Trophoblast cell (in vitro differentiated cells and primary cell): ENCODE results near the gene PTPRN2.
"Not testable (repeated sequence)": the region's sequence is repeated elsewhere in the genome, so short reads cannot be mapped to it uniquely, and the experiment has no call there.

Experiments used
- DNase-seq, 2 donors: peaks; one replicate each; pipeline ENCODE4 v3.0.0-alpha.2; 2016
- H2AFZ ChIP-seq: 2 replicates; pipeline ENCODE4 v1.6.1; 2013; ENCODE audit warnings: low read length, moderate library complexity, mild to moderate bottlenecking; ENCODE audit not compliant: insufficient read depth, poor library complexity
- H2AK5ac ChIP-seq: 2 replicates; pipeline ENCODE4 v1.6.1; 2013; ENCODE audit warnings: mild to moderate bottlenecking, low read length
- H2BK120ac ChIP-seq: 2 replicates; pipeline ENCODE4 v1.6.1; 2013; ENCODE audit warnings: low read length, mild to moderate bottlenecking, moderate library complexity; ENCODE audit not compliant: insufficient read depth, poor library complexity
- H2BK12ac ChIP-seq: 2 replicates; pipeline ENCODE4 v1.6.1; 2013; ENCODE audit warnings: mild to moderate bottlenecking, low read length, moderate library complexity
- H2BK5ac ChIP-seq: 2 replicates; pipeline ENCODE4 v1.6.1; 2013; ENCODE audit warnings: low read length, low read depth, moderate library complexity, mild to moderate bottlenecking; ENCODE audit not compliant: poor library complexity
- H3K14ac ChIP-seq: 2 replicates; pipeline ENCODE4 v1.6.1; 2013; ENCODE audit warnings: mild to moderate bottlenecking, low read length
- H3K18ac ChIP-seq: 2 replicates; pipeline ENCODE4 v1.6.1; 2013; ENCODE audit warnings: mild to moderate bottlenecking, low read length
- H3K23ac ChIP-seq: 2 replicates; pipeline ENCODE4 v1.6.1; 2013; ENCODE audit warnings: low read length
- H3K27ac ChIP-seq: 2 replicates; pipeline ENCODE4 v1.5.1; 2013; ENCODE audit warnings: low read depth, mild to moderate bottlenecking, inconsistent platforms, low read length, moderate library complexity
- H3K27me3 ChIP-seq: 2 replicates; pipeline ENCODE4 v1.6.1; 2013; ENCODE audit warnings: inconsistent platforms, mild to moderate bottlenecking, low read length, moderate library complexity; ENCODE audit not compliant: insufficient read depth
- H3K36me3 ChIP-seq, 2 experiments: 1 replicate in 1 of 2; 2 replicates in 1 of 2; pipeline ENCODE4 v1.6.1; 2013; ENCODE audit warnings: low read length in 2 of 2, mild to moderate bottlenecking in 2 of 2, moderate library complexity in 1 of 2; ENCODE audit not compliant: insufficient read depth in 2 of 2, control insufficient read depth in 1 of 2
- H3K4ac ChIP-seq: 2 replicates; pipeline ENCODE4 v1.6.1; 2013; ENCODE audit warnings: low read depth, mild to moderate bottlenecking, low read length, moderate library complexity
- H3K4me1 ChIP-seq, 2 experiments: 1 replicate in 1 of 2; 2 replicates in 1 of 2; pipeline ENCODE4 v1.6.1; 2013; ENCODE audit warnings: low read length in 2 of 2, mild to moderate bottlenecking in 2 of 2, moderate library complexity in 1 of 2; ENCODE audit not compliant: insufficient read depth in 2 of 2, control insufficient read depth in 1 of 2
- H3K4me2 ChIP-seq: 2 replicates; pipeline ENCODE4 v1.6.1; 2013; ENCODE audit warnings: inconsistent platforms, mild to moderate bottlenecking, low read length, moderate library complexity
- H3K4me3 ChIP-seq: 2 replicates; pipeline ENCODE4 v1.5.1; 2013; ENCODE audit warnings: mild to moderate bottlenecking, low read depth, low read length, inconsistent platforms
- H3K79me1 ChIP-seq: one replicate; pipeline ENCODE4 v1.6.1; 2013; ENCODE audit warnings: low read length
- H3K79me2 ChIP-seq: 2 replicates; pipeline ENCODE4 v1.6.1; 2013; ENCODE audit warnings: low read length, mild to moderate bottlenecking; ENCODE audit not compliant: control insufficient read depth, insufficient read depth, poor library complexity
- H3K9ac ChIP-seq: 2 replicates; pipeline ENCODE4 v1.6.1; 2013; ENCODE audit warnings: mild to moderate bottlenecking, low read length
- H3K9me3 ChIP-seq: 2 replicates; pipeline ENCODE4 v1.6.1; 2013; ENCODE audit warnings: low read depth, mild to moderate bottlenecking, control low read depth, inconsistent platforms, low read length; ENCODE audit not compliant: insufficient read depth
- H4K12ac ChIP-seq: 2 replicates; pipeline ENCODE4 v1.6.1; 2013; ENCODE audit warnings: low read depth, mild to moderate bottlenecking, low read length, moderate library complexity
- H4K8ac ChIP-seq: 2 replicates; pipeline ENCODE4 v1.6.1; 2013; ENCODE audit warnings: low read depth, mild to moderate bottlenecking, low read length, moderate library complexity
- H4K91ac ChIP-seq: one replicate; pipeline ENCODE4 v1.6.1; 2013; ENCODE audit warnings: low read depth, mild to moderate bottlenecking, low read length, moderate library complexity
- WGBS: extraction: QIAGEN DNeasy Blood & Tissue Kit; methylation state at CpG from one replicate; pipeline ENCODE4 v1.1.7; 2013; ENCODE audit warnings: missing lambda C conversion rate; ENCODE audit not compliant: insufficient read length, insufficient coverage; ENCODE audit errors: extremely low coverage; 5-methylcytosine and 5-hydroxymethylcytosine counted together

The PTPRN2 gene

GRCh38 chr7:157937406-157937805 is 650.2 kb downstream of the PTPRN2 start:
- no peak overlapping the region for H3K23ac ChIP-seq
- no peak overlapping the region for H4K8ac ChIP-seq
- H3K18ac ChIP-seq: no peak overlapping the region
- no peaks in the 10 kb centered on the region for H3K4me1 ChIP-seq
- H3K4me3 ChIP-seq: no peak overlapping the region
- no peak overlapping the region for H2AK5ac ChIP-seq
- H3K79me2 ChIP-seq: no peaks in the 10 kb centered on the region
- no peak for DNase-seq
- no peak overlapping the region for H3K9ac ChIP-seq
- H3K4me2 ChIP-seq: no peak overlapping the region
- no peak overlapping the region for H2BK5ac ChIP-seq
- no peaks in the 10 kb centered on the region for H3K27me3 ChIP-seq
- no peak overlapping the region for H3K14ac ChIP-seq
- H3K4ac ChIP-seq: no peak overlapping the region
- H3K27ac ChIP-seq: no peak overlapping the region
- no peak overlapping the region for H2BK120ac ChIP-seq
- no peaks in the 10 kb centered on the region for H3K79me1 ChIP-seq
- H3K36me3 ChIP-seq: no peaks in the 10 kb centered on the region
- no CpG with 5 or more reads among the region's 16 CpGs for WGBS
- H2BK12ac ChIP-seq: no peak overlapping the region
- H4K12ac ChIP-seq: no peak overlapping the region
- no peak overlapping the region for H2AFZ ChIP-seq
- no peak overlapping the region for H4K91ac ChIP-seq
- peaks cover 24% of the 10 kb centered on the region for H3K9me3 ChIP-seq

- Histone ChIP-seq H4K91ac (no peak overlapping the region), H3K27ac (no peak overlapping the region), H3K79me2 (no peaks in the 10 kb centered on the region), H3K9me3 (peaks cover 21% of the 10 kb centered on the region), H3K4me1 (no peaks in the 10 kb centered on the region), H3K4ac (no peak overlapping the region), H3K18ac (no peak overlapping the region), H3K27me3 (no peaks in the 10 kb centered on the region), H3K4me3 (no peak overlapping the region), H2BK12ac (no peak overlapping the region), H3K23ac (no peak overlapping the region), H4K8ac (no peak overlapping the region), H3K36me3 (no peaks in the 10 kb centered on the region), H2AK5ac (no peak overlapping the region), H3K14ac (no peak overlapping the region), H3K4me2 (no peak overlapping the region), H4K12ac (no peak overlapping the region), H2BK120ac (no peak overlapping the region), H3K9ac (no peak overlapping the region), H2BK5ac (no peak overlapping the region), H2AFZ (no peak overlapping the region), H3K79me1 (no peaks in the 10 kb centered on the region)
- WGBS: no CpG with 5 or more reads among the region's 8 CpGs
- no peak for DNase-seq
Measured at GRCh38 chr7:157936976-157937375, 650.6 kb downstream of the PTPRN2 start.

GRCh38 chr7:157935721-157936120 is 651.9 kb downstream of the PTPRN2 start:
- H3K4me1 ChIP-seq, H2BK12ac ChIP-seq, H3K4me3 ChIP-seq, H2BK5ac ChIP-seq, H4K8ac ChIP-seq, H3K18ac ChIP-seq, H3K23ac ChIP-seq, H3K27ac ChIP-seq, H3K27me3 ChIP-seq, H4K91ac ChIP-seq, H3K9ac ChIP-seq, DNase-seq, H3K4me2 ChIP-seq, H3K4ac ChIP-seq, H3K79me2 ChIP-seq, H4K12ac ChIP-seq, H2AFZ ChIP-seq, H3K36me3 ChIP-seq, H3K14ac ChIP-seq, H2AK5ac ChIP-seq, H2BK120ac ChIP-seq, H3K79me1 ChIP-seq: not testable (repeated sequence)
- peaks cover 19% of the 10 kb centered on the region for H3K9me3 ChIP-seq
- WGBS: no CpG with 5 or more reads among the region's 11 CpGs

- not testable (repeated sequence) for H3K4me2 ChIP-seq, H3K4me3 ChIP-seq, H3K23ac ChIP-seq, H2BK5ac ChIP-seq, H3K9ac ChIP-seq, H2BK12ac ChIP-seq, H4K12ac ChIP-seq, H2BK120ac ChIP-seq, H2AFZ ChIP-seq, H2AK5ac ChIP-seq, H3K79me1 ChIP-seq, H3K14ac ChIP-seq, H3K4me1 ChIP-seq, H3K36me3 ChIP-seq, H3K4ac ChIP-seq, H3K27ac ChIP-seq, H4K91ac ChIP-seq, H3K79me2 ChIP-seq, H3K27me3 ChIP-seq, H4K8ac ChIP-seq, H3K18ac ChIP-seq
- no CpG with 5 or more reads among the region's 6 CpGs for WGBS
- DNase-seq: peak in 1 of 2 donors; percentile 5
- peaks cover 18% of the 10 kb centered on the region for H3K9me3 ChIP-seq
Measured at GRCh38 chr7:157933219-157934155, 654.1 kb downstream of the PTPRN2 start.
